Activated naive CD8-positive, alpha-beta T cell treated with anti-CD3 and anti-CD28 coated beads, Interleukin-2, amount 10 ng/mL, durations not matched to agents 7 days and 5 days (primary cell): ENCODE results near the gene RUNX1. TPM values are rescaled to one million over a fixed set of nuclear protein-coding genes. Genes with fewer than 3 reads are reported as not detected.

Experiments
- ATAC-seq: fragments of 150-1000 bp; cut with Tn5 transposase; one replicate; pipeline ENCODE4 v1.10.0; 2021; ENCODE audit warnings: low read depth, moderate library complexity
- POLR2A ChIA-PET: fragments of 350-600 bp; sonication (Branson Sonifier 250); formaldehyde crosslinking; loops from one replicate; lab custom pipeline; 2021; ENCODE audit warnings: antibody characterized with exemption; lab: Charles Lee
- DNase-seq: peaks from one replicate; pipeline ENCODE4 v3.0.0; 2021
- H3K27ac Mint-ChIP-seq: one replicate; pipeline ENCODE4 v1.8.0; 2022; ENCODE audit warnings: mild to moderate bottlenecking, mixed read lengths
- H3K27me3 Mint-ChIP-seq: one replicate; pipeline ENCODE4 v1.8.0; 2022; ENCODE audit warnings: mild to moderate bottlenecking, moderate library complexity, mixed read lengths
- H3K36me3 Mint-ChIP-seq: one replicate; pipeline ENCODE4 v1.8.0; 2021; ENCODE audit warnings: mild to moderate bottlenecking, mixed read lengths
- H3K4me1 Mint-ChIP-seq: one replicate; pipeline ENCODE4 v1.8.0; 2021; ENCODE audit warnings: mixed read lengths
- H3K4me3 Mint-ChIP-seq: one replicate; pipeline ENCODE4 v1.8.0; 2022; ENCODE audit warnings: mild to moderate bottlenecking, moderate library complexity, mixed read lengths
- H3K9me3 Mint-ChIP-seq: one replicate; pipeline ENCODE4 v1.8.0; 2021; ENCODE audit warnings: mixed read lengths
- total RNA-seq, 2 experiments: library from RNA; stranded (reverse); gene quantifications; one replicate each; pipeline ENCODE4 v1.2.3, GENCODE V29; 2021

RUNX1 gene
- 10 to 100 TPM; 23.0 to 29.7 TPM for total RNA-seq

- ATAC-seq (peak; percentile 68), DNase-seq (peak; percentile 76)
- POLR2A ChIA-PET = interaction anchor here (0.9 to 3.6 kb wide), 7 partner anchors 10 to 161 kb away, joined by 4 to 39 read pairs (median 14); no protein-coding TSS in a partner anchor
- Mint-ChIP-seq H3K9me3 (no peaks in the 10 kb centered on the region), H3K4me3 (peak within 1 kb of the TSS; percentile 69), H3K4me1 (peaks cover 73% of the 10 kb centered on the region), H3K27ac (peak within 1 kb of the TSS; percentile 89), H3K36me3 (peaks cover 2% of the 10 kb centered on the region), H3K27me3 (peaks cover 21% of the 10 kb centered on the region)
Observed at GRCh38 chr21:35048706-35049617, at the start of gene RUNX1. RUNX1 (minus strand) TSS chr21:35049302.

- peaks cover 10% of the 10 kb centered on the region for H3K9me3 Mint-ChIP-seq
- peaks cover 3% of the 10 kb centered on the region for H3K4me1 Mint-ChIP-seq
- POLR2A ChIA-PET = no interaction called here
- no peaks in the 10 kb centered on the region for H3K36me3 Mint-ChIP-seq
- DNase-seq = no peak
- no peak overlapping the region for H3K27ac Mint-ChIP-seq
- H3K4me3 Mint-ChIP-seq = no peak overlapping the region
- H3K27me3 Mint-ChIP-seq = no peaks in the 10 kb centered on the region
- no peak for ATAC-seq
Observed at GRCh38 chr21:35097525-35097924, 48.4 kb upstream of the RUNX1 start.

GRCh38 chr21:35096959-35097358, 47.9 kb upstream of the RUNX1 start:
- no peak overlapping the region for H3K4me3 Mint-ChIP-seq
- H3K9me3 Mint-ChIP-seq = peaks cover 10% of the 10 kb centered on the region
- H3K27ac Mint-ChIP-seq = no peak overlapping the region
- ATAC-seq (no peak), DNase-seq (no peak)
- H3K27me3 Mint-ChIP-seq = no peaks in the 10 kb centered on the region
- H3K4me1 Mint-ChIP-seq = peaks cover 3% of the 10 kb centered on the region
- POLR2A ChIA-PET = no interaction called here
- no peaks in the 10 kb centered on the region for H3K36me3 Mint-ChIP-seq

GRCh38 chr21:35095859-35096291, 46.8 kb upstream of the RUNX1 start:
- H3K4me1 Mint-ChIP-seq = peaks cover 3% of the 10 kb centered on the region
- no peak overlapping the region for H3K27ac Mint-ChIP-seq
- H3K4me3 Mint-ChIP-seq = no peak overlapping the region
- H3K36me3 Mint-ChIP-seq = no peaks in the 10 kb centered on the region
- POLR2A ChIA-PET = no interaction called here
- no peak for ATAC-seq
- no peak for DNase-seq
- H3K9me3 Mint-ChIP-seq = peaks cover 11% of the 10 kb centered on the region
- peaks cover 2% of the 10 kb centered on the region for H3K27me3 Mint-ChIP-seq

- DNase-seq (no peak), ATAC-seq (no peak)
- H3K27ac Mint-ChIP-seq = no peak overlapping the region
- H3K4me1 Mint-ChIP-seq = peaks cover 5% of the 10 kb centered on the region
- no peaks in the 10 kb centered on the region for H3K36me3 Mint-ChIP-seq
- H3K9me3 Mint-ChIP-seq = peaks cover 13% of the 10 kb centered on the region
- no peak overlapping the region for H3K4me3 Mint-ChIP-seq
- POLR2A ChIA-PET = no interaction called here
- peaks cover 6% of the 10 kb centered on the region for H3K27me3 Mint-ChIP-seq
Observed at GRCh38 chr21:35093514-35093913, 44.4 kb upstream of the RUNX1 start.

GRCh38 chr21:35091496-35091895, 42.4 kb upstream of the RUNX1 start:
- ATAC-seq (no peak), DNase-seq (no peak)
- Mint-ChIP-seq H3K36me3 (no peaks in the 10 kb centered on the region), H3K27me3 (peaks cover 6% of the 10 kb centered on the region), H3K27ac (no peak overlapping the region), H3K9me3 (peaks cover 13% of the 10 kb centered on the region), H3K4me1 (peaks cover 2% of the 10 kb centered on the region), H3K4me3 (no peak overlapping the region)
- POLR2A ChIA-PET = no interaction called here

GRCh38 chr21:35090403-35090802, 41.3 kb upstream of the RUNX1 start:
- Mint-ChIP-seq H3K9me3 (peaks cover 12% of the 10 kb centered on the region), H3K36me3 (no peaks in the 10 kb centered on the region), H3K27ac (no peak overlapping the region), H3K4me1 (peaks cover 2% of the 10 kb centered on the region), H3K4me3 (no peak overlapping the region), H3K27me3 (peaks cover 7% of the 10 kb centered on the region)
- no peak for DNase-seq
- POLR2A ChIA-PET = no interaction called here
- ATAC-seq = no peak

- no peak overlapping the region for H3K27ac Mint-ChIP-seq
- POLR2A ChIA-PET = no interaction called here
- no peak for ATAC-seq
- peaks cover 13% of the 10 kb centered on the region for H3K9me3 Mint-ChIP-seq
- no peak for DNase-seq
- peaks cover 2% of the 10 kb centered on the region for H3K4me1 Mint-ChIP-seq
- no peak overlapping the region for H3K4me3 Mint-ChIP-seq
- H3K27me3 Mint-ChIP-seq = peaks cover 7% of the 10 kb centered on the region
- no peaks in the 10 kb centered on the region for H3K36me3 Mint-ChIP-seq
Observed at GRCh38 chr21:35088319-35088771, 39.2 kb upstream of the RUNX1 start.

- Mint-ChIP-seq H3K4me3 (no peak overlapping the region), H3K27me3 (peaks cover 8% of the 10 kb centered on the region), H3K27ac (no peak overlapping the region), H3K9me3 (peaks cover 19% of the 10 kb centered on the region), H3K36me3 (peaks cover 1% of the 10 kb centered on the region), H3K4me1 (peaks cover 2% of the 10 kb centered on the region)
- POLR2A ChIA-PET = no interaction called here
- no peak for ATAC-seq
- DNase-seq = no peak
Observed at GRCh38 chr21:35086357-35086756, 37.3 kb upstream of the RUNX1 start.

GRCh38 chr21:35084869-35085268, 35.8 kb upstream of the RUNX1 start:
- Mint-ChIP-seq H3K27ac (no peak overlapping the region), H3K27me3 (peaks cover 10% of the 10 kb centered on the region), H3K9me3 (peaks cover 16% of the 10 kb centered on the region), H3K4me1 (peaks cover 2% of the 10 kb centered on the region), H3K36me3 (peaks cover 1% of the 10 kb centered on the region), H3K4me3 (no peak overlapping the region)
- DNase-seq (no peak), ATAC-seq (no peak)
- POLR2A ChIA-PET = no interaction called here

GRCh38 chr21:35083246-35083645, 34.1 kb upstream of the RUNX1 start:
- Mint-ChIP-seq H3K4me1 (no peaks in the 10 kb centered on the region), H3K4me3 (no peak overlapping the region), H3K9me3 (peaks cover 16% of the 10 kb centered on the region), H3K27me3 (peaks cover 8% of the 10 kb centered on the region), H3K36me3 (peaks cover 1% of the 10 kb centered on the region), H3K27ac (no peak overlapping the region)
- POLR2A ChIA-PET = no interaction called here
- no peak for ATAC-seq
- no peak for DNase-seq

GRCh38 chr21:35081861-35082260, 32.8 kb upstream of the RUNX1 start:
- no peak for ATAC-seq
- H3K27ac Mint-ChIP-seq = no peak overlapping the region
- H3K4me3 Mint-ChIP-seq = no peak overlapping the region
- peaks cover 8% of the 10 kb centered on the region for H3K27me3 Mint-ChIP-seq
- DNase-seq = no peak
- H3K4me1 Mint-ChIP-seq = no peaks in the 10 kb centered on the region
- H3K9me3 Mint-ChIP-seq = peaks cover 16% of the 10 kb centered on the region
- POLR2A ChIA-PET = no interaction called here
- peaks cover 1% of the 10 kb centered on the region for H3K36me3 Mint-ChIP-seq

GRCh38 chr21:35079181-35079580, 30.1 kb upstream of the RUNX1 start:
- POLR2A ChIA-PET = no interaction called here
- Mint-ChIP-seq H3K27ac (no peak overlapping the region), H3K27me3 (peaks cover 7% of the 10 kb centered on the region), H3K36me3 (peaks cover 1% of the 10 kb centered on the region), H3K4me1 (peaks cover 4% of the 10 kb centered on the region), H3K9me3 (peaks cover 15% of the 10 kb centered on the region), H3K4me3 (no peak overlapping the region)
- DNase-seq (no peak), ATAC-seq (no peak)

GRCh38 chr21:35077975-35078374, 28.9 kb upstream of the RUNX1 start:
- peaks cover 13% of the 10 kb centered on the region for H3K9me3 Mint-ChIP-seq
- H3K27ac Mint-ChIP-seq = no peak overlapping the region
- H3K4me1 Mint-ChIP-seq = peaks cover 4% of the 10 kb centered on the region
- POLR2A ChIA-PET = no interaction called here
- H3K4me3 Mint-ChIP-seq = no peak overlapping the region
- no peak for DNase-seq
- H3K27me3 Mint-ChIP-seq = peaks cover 8% of the 10 kb centered on the region
- H3K36me3 Mint-ChIP-seq = peaks cover 1% of the 10 kb centered on the region
- ATAC-seq = no peak
